Neural crest cell (in vitro differentiated cells): ENCODE results near the gene HOXB4. TPM values are rescaled to one million over a fixed set of nuclear protein-coding genes. Genes with fewer than 3 reads are reported as not detected.

ENCODE experiments used
- DNase-seq: peaks from one replicate; pipeline ENCODE4 v3.0.0; 2021; ENCODE audit warnings: low read depth, mixed read lengths, low spot score
- H3K27ac Mint-ChIP-seq: one replicate; pipeline ENCODE4 v1.8.0; 2021; ENCODE audit warnings: mild to moderate bottlenecking, mixed read lengths; ENCODE audit not compliant: unreplicated experiment
- H3K27me3 Mint-ChIP-seq: 2 replicates; pipeline ENCODE4 v1.8.0; 2021; ENCODE audit warnings: low read depth, mild to moderate bottlenecking, mixed read lengths
- H3K36me3 Mint-ChIP-seq: 2 replicates; pipeline ENCODE4 v1.8.0; 2021; ENCODE audit warnings: low read depth, mild to moderate bottlenecking, mixed read lengths
- H3K4me1 Mint-ChIP-seq: 2 replicates; pipeline ENCODE4 v1.8.0; 2021; ENCODE audit warnings: mixed read lengths
- H3K4me3 Mint-ChIP-seq: one replicate; pipeline ENCODE4 v1.8.0; 2021; ENCODE audit warnings: mild to moderate bottlenecking, mixed read lengths
- H3K9me3 Mint-ChIP-seq: 2 replicates; pipeline ENCODE4 v1.8.0; 2021; ENCODE audit warnings: mixed read lengths
- total RNA-seq: library from RNA; stranded (reverse); gene quantifications from 2 replicates; pipeline ENCODE4 v1.2.1, GENCODE V29; 2021
- TF ChIP-seq, protein P1 (sequence below): fragments of 200-600 bp; sonication (generic); conservative IDR thresholded peaks from 2 replicates; pipeline ENCODE4 v1.5.0; 2021; ENCODE audit warnings: antibody characterized with exemption, mild to moderate bottlenecking

Gene HOXB4
- total RNA-seq, 1 donor from 2014 or later, result 5.0 TPM

DNA sequence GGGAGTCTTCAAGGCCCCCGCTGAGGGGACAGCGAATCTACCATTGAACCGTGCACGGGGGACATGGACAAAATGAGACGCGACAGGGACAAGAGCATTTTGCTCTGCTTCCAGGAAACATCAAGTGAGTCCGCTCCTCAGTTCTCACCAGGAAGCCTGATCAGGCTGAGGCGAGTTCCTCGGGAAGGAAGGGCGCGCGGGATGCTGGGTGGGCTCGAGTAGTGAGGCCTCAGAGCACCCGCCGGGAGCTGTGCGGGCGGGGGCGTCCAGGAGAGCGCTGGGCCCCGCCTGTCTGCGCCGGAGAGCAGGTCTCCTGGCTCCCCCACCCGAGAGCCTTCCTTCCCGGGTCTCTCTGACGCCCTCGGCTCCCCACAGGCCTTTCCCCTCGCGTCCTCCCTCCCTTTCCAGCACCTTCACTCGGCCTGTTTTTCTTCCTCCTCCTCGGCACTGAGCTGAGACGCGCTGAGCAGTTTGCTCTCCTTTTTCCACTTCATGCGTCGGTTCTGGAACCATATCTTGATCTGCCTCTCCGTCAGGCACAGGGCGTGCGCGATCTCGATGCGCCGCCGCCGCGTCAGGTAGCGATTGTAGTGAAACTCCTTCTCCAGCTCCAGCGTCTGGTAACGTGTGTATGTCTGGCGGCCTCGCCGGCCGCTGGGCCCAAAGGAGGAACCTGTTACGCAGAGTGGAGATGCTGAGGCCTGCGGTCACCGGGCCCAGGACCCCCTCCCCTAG is 18.0 kb upstream of the HOXB4 start:
- H3K27ac Mint-ChIP-seq, result peak overlapping the region; percentile 66

GRCh38 chr17:48595278-48595999 is 17.3 kb upstream of the HOXB4 start:
- peaks cover 16% of the 10 kb centered on the region for H3K4me1 Mint-ChIP-seq
- peaks cover 18% of the 10 kb centered on the region for H3K36me3 Mint-ChIP-seq
- peaks cover 100% of the 10 kb centered on the region for H3K27me3 Mint-ChIP-seq
- H3K4me3 Mint-ChIP-seq, result peak overlapping the region; percentile 81
- H3K27ac Mint-ChIP-seq, result peak overlapping the region; percentile 66
- TF ChIP-seq, protein P1, sequence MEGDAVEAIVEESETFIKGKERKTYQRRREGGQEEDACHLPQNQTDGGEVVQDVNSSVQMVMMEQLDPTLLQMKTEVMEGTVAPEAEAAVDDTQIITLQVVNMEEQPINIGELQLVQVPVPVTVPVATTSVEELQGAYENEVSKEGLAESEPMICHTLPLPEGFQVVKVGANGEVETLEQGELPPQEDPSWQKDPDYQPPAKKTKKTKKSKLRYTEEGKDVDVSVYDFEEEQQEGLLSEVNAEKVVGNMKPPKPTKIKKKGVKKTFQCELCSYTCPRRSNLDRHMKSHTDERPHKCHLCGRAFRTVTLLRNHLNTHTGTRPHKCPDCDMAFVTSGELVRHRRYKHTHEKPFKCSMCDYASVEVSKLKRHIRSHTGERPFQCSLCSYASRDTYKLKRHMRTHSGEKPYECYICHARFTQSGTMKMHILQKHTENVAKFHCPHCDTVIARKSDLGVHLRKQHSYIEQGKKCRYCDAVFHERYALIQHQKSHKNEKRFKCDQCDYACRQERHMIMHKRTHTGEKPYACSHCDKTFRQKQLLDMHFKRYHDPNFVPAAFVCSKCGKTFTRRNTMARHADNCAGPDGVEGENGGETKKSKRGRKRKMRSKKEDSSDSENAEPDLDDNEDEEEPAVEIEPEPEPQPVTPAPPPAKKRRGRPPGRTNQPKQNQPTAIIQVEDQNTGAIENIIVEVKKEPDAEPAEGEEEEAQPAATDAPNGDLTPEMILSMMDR, result no peak
- no peak for DNase-seq
- no peaks in the 10 kb centered on the region for H3K9me3 Mint-ChIP-seq

More for the DNA sequence above, 18.0 kb upstream of the HOXB4 start:
- peaks cover 100% of the 10 kb centered on the region for H3K27me3 Mint-ChIP-seq
- no peaks in the 10 kb centered on the region for H3K9me3 Mint-ChIP-seq
- peak overlapping the region; percentile 81 for H3K4me3 Mint-ChIP-seq
- no peak for DNase-seq
- peaks cover 16% of the 10 kb centered on the region for H3K4me1 Mint-ChIP-seq
- H3K36me3 Mint-ChIP-seq, result peaks cover 18% of the 10 kb centered on the region
- TF ChIP-seq, protein P1, result no peak

GRCh38 chr17:48594538-48595277 is 16.6 kb upstream of the HOXB4 start:
- peaks cover 16% of the 10 kb centered on the region for H3K4me1 Mint-ChIP-seq
- DNase-seq, result no peak
- no peaks in the 10 kb centered on the region for H3K9me3 Mint-ChIP-seq
- TF ChIP-seq, protein P1, result no peak
- peaks cover 100% of the 10 kb centered on the region for H3K27me3 Mint-ChIP-seq
- peak overlapping the region; percentile 81 for H3K4me3 Mint-ChIP-seq
- H3K36me3 Mint-ChIP-seq, result peaks cover 20% of the 10 kb centered on the region
- no peak overlapping the region for H3K27ac Mint-ChIP-seq

GRCh38 chr17:48593840-48594537 is 15.8 kb upstream of the HOXB4 start:
- Mint-ChIP-seq H3K4me3 (peak overlapping the region; percentile 81), H3K27ac (no peak overlapping the region), H3K4me1 (peaks cover 16% of the 10 kb centered on the region), H3K9me3 (no peaks in the 10 kb centered on the region), H3K36me3 (peaks cover 20% of the 10 kb centered on the region), H3K27me3 (peaks cover 100% of the 10 kb centered on the region)
- DNase-seq, result peak; percentile 88
- TF ChIP-seq, protein P1, result peak; percentile 92
